Measurements from ENCODE around the gene RPL37A. TPM values are rescaled to one million over a fixed set of nuclear protein-coding genes. Genes with fewer than 3 reads are reported as not detected.

RPL37A gene
- total RNA-seq, result 1,000 to 10,000 TPM; 1,675 to 1,724 TPM

DNA sequence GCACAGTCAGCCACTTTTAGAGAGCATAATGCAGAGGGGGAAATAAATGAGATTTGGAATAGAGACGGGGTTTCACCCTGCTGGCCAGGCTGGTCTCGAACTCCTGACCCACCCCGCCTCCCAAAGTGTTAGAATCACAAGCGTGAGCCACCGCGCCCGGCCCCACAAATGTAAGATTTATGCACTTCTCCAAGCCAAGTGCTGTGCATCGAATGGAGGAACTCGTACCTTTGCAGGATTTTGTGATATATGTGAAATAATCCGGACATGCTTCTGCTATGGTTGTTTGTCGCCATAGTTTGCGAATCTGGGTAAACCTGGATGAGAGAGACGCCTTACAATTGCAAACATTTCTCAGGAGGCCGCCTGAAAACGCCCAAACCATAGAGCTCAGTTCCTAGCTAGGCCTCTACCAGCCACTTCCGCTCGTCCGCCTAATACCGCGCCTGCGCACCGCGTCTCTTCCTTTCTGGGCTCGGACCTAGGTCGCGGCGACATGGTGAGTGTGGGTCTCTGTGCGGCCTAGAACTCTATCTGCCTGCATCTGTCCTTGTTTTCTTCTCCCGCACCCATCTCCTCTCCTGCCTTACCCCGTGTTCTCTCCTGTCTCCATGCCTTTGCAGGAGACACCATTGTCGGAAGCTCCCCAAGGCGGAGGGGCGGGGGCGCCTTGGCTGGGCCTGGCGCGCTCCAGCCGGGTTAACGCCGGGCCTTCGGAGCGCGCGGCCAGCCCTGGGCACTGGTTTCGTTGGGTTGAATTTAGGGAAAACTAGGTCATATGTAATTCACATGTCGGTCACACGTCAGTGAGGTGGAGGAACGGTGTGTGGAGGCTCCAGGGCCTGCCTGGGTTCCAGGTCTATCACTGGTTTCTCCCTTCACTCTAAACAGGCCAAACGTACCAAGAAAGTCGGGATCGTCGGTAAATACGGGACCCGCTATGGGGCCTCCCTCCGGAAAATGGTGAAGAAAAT is at the start of gene RPL37A:
Gene RPL37A (plus strand): TSS at position 466 of the 974 bp plus-strand sequence. CDS start 31 bp downstream, at position 497.
- Mint-ChIP-seq H3K36me3 (peaks cover 40% of the 10 kb centered on the region), H3K27me3 (no peaks in the 10 kb centered on the region), H3K9me3 (no peaks in the 10 kb centered on the region), H3K27ac (peak within 1 kb of the TSS; percentile 94 to 98), H3K4me1 (ENCODE audit: low read depth in 2 of 2) (peaks cover 44 to 47% of the 10 kb centered on the region in 2 donors), H3K4me3 (peak within 1 kb of the TSS; percentile 91)
- ATAC-seq (peak; percentile 98 to 99), DNase-seq (ENCODE audit: low spot score) (peak; percentile 93)

DNA sequence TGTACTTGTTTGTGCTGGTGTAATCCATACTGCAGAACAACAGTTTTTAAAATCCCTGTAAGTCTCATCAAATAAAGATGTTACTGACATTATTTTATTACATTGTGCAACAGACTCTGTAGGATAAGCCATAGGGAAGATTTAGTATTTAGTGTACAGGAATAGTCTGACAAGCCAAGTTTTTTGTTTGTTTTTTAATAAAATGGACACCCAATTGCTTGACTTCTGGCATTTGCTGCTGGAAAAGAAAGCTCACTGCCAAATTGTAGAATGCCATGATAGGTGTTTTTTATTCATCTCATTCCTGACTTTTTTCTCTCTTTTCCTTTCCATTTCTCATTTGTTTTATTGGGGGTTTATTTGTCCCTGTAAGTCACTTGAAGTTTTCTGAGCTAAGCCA is 48.3 kb upstream of the RPL37A start:
- ATAC-seq (no peak), DNase-seq (ENCODE audit: low spot score) (no peak)
- H3K27me3 Mint-ChIP-seq, result no peaks in the 10 kb centered on the region
- H3K4me3 Mint-ChIP-seq, result no peak overlapping the region
- H3K4me1 Mint-ChIP-seq (ENCODE audit: low read depth in 2 of 2), result peaks cover 0 to 2% of the 10 kb centered on the region in 2 donors
- H3K36me3 Mint-ChIP-seq, result peaks cover 29% of the 10 kb centered on the region
- no peaks in the 10 kb centered on the region for H3K9me3 Mint-ChIP-seq
- no peak overlapping the region for H3K27ac Mint-ChIP-seq

DNA sequence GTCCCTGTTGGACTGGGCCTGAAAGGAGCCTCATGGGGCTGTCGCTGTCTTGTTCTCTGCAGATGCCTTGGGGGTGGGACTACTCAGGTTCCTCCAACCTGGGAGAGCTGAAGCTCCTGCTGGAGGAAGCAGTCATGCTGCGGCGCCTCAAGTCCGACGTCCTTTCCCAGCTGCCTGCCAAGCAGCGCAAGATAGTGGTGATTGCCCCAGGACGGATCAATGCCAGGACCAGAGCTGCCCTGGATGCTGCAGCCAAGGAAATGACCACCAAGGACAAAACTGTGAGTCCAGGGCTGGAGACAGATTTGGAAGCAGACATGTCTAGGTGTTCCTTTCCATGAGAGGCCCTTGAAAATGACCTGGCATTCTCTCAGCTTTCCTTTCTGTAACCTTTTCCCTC is 47.9 kb upstream of the RPL37A start:
- H3K4me1 Mint-ChIP-seq (ENCODE audit: low read depth in 2 of 2), result peaks cover 0 to 2% of the 10 kb centered on the region in 2 donors
- no peak overlapping the region for H3K27ac Mint-ChIP-seq
- no peak for DNase-seq (ENCODE audit: low spot score)
- peaks cover 33% of the 10 kb centered on the region for H3K36me3 Mint-ChIP-seq
- no peaks in the 10 kb centered on the region for H3K27me3 Mint-ChIP-seq
- H3K9me3 Mint-ChIP-seq, result no peaks in the 10 kb centered on the region
- no peak for ATAC-seq
- H3K4me3 Mint-ChIP-seq, result no peak overlapping the region

DNA sequence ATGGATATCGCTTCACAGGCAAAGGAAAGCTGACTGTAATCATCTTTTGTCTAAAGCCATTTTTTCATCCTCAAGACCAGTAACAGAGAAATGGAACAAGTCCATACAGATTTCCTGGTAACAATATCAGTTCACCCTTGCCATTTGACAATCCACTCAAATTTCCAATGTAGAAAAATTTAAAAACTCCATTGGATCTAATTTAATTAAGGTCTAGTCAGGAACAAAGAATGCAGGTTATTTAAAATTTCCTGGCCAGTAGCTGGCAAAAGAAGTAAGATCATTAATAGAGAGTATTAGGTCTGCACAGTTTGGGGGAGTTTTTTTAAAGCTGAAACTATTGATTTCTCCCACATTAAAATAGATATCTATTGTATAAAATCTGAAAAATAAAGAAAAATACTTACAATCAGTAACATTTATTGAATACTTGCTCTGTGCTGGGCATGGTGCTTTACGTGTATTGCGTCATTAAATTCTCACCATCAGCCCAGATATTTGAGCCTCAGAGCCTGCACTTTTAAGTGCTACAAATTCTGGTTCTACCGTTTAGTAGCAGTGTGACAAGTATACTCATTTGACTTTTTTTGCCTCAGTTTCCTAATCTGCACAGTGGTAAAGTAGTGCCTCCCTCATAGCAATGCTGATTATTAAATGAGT is 44.6 kb upstream of the RPL37A start:
- Mint-ChIP-seq H3K4me3 (no peak overlapping the region), H3K4me1 (ENCODE audit: low read depth in 2 of 2) (no peaks in the 10 kb centered on the region), H3K27ac (no peak overlapping the region), H3K27me3 (no peaks in the 10 kb centered on the region), H3K36me3 (peaks cover 27% of the 10 kb centered on the region), H3K9me3 (peaks cover 4% of the 10 kb centered on the region)
- no peak for ATAC-seq
- DNase-seq (ENCODE audit: low spot score), result no peak

DNA sequence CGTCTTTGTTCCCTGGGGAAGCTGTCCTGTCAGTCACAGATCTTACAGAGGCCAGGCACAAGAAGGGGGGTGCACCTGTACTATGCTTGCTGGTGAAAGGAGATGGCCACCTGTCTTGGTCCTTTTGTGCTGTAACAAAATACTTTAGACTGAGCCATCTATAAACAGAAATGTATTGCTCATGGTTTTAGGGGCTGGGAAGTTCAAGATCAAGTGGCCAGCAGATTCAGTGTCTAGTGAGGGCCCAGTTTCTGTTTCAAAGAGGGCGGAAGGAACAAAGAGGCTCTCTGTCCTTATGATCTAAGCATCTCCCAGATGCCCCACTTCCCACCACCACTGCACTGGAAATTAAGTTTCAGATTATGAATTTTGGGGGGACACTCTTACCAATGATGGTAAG is 35.5 kb upstream of the RPL37A start:
- no peaks in the 10 kb centered on the region for H3K27me3 Mint-ChIP-seq
- H3K4me3 Mint-ChIP-seq, result no peak overlapping the region
- H3K36me3 Mint-ChIP-seq, result no peaks in the 10 kb centered on the region
- peak overlapping the region in 1 of 2 donors; percentile 32 for H3K27ac Mint-ChIP-seq
- DNase-seq (ENCODE audit: low spot score) (no peak), ATAC-seq (no peak)
- no peaks in the 10 kb centered on the region for H3K4me1 Mint-ChIP-seq (ENCODE audit: low read depth in 2 of 2)
- H3K9me3 Mint-ChIP-seq, result no peaks in the 10 kb centered on the region

DNA sequence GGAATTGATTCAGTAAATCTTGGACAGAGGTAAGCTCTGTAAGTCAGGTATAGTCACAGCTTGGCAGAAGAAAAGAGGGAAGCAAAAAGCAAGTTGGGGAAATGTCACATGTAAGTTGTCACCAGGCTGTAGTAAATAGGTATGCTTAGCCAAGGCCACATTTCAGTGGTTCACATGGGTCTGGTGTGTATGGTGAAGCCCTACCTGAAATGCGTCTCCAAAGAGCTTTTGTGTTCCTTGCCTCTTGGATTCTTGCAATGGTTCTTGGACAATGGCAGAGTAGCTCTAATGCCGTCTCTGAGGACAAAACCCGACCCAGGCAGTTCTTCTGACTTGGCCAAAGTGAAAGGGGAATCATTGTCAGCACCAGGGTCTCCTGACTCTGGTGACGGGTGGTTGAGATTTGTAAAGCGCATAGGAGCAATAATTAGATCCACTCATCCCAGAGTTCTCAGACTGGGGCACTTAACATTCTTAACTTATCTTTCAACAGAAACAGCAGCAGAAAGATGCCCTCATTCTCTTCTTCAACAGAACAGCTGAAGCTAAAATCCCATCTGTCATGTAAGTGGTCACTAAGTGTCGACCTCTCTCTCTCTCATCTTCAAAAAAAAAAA is 34.4 kb upstream of the RPL37A start:
- Mint-ChIP-seq H3K9me3 (no peaks in the 10 kb centered on the region), H3K27me3 (no peaks in the 10 kb centered on the region)

DNA sequence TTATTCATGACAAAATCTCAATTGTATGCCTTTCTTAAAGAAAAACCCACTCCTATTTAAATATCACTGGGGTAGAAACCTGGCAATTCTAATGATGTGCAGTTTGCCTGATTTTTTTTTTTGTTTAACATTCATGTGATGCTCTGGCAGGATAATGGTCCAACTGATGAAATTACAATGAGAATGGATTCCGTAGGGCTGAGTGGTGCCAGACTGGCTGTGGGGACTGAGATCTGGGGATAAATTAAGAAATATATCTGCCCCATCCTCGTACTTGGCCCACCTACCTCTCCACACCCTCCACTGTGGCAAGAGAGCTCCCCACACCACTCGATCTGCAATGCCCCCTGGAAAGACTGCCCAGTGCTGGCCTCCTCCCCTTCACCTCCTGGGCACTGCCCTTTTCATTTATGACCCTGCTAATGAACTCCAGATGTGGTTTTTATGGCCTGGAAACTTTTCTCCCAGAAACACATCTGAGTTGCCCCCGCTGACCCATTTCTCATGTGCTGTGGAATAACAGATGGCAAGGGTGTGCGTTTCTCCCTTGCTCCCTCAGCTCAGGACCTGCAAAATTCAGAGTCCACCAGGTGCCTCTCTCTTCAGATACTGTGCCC is 33.0 kb upstream of the RPL37A start:
- no peak for ATAC-seq

More for the DNA sequence above, 34.4 kb upstream of the RPL37A start:
- Mint-ChIP-seq H3K36me3 (no peaks in the 10 kb centered on the region), H3K4me3 (no peak overlapping the region), H3K4me1 (ENCODE audit: low read depth in 2 of 2) (no peaks in the 10 kb centered on the region), H3K27ac (no peak overlapping the region)
- no peak for DNase-seq (ENCODE audit: low spot score)
- no peak for ATAC-seq

DNA sequence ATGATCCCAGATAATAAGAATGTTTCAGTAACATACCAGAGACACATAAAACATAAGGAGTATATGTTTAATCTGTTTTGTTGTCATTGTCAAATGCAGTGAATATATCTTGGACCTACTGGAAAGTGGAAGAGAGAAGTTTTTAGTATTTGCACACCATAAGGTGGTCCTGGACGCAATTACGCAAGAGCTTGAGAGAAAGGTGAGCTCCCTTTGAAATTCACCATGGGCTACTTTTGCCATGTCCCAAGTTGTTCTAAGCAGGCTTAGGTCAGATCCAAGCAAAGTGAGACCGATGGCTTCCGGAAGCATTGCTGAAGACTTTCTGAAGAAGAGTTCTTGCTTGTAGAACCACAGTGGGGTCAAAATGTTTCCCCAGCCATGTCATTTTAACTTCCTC is 30.8 kb upstream of the RPL37A start:
- DNase-seq (ENCODE audit: low spot score) (no peak), ATAC-seq (no peak)
- Mint-ChIP-seq H3K4me3 (no peak overlapping the region), H3K27me3 (no peaks in the 10 kb centered on the region), H3K9me3 (no peaks in the 10 kb centered on the region), H3K27ac (no peak overlapping the region), H3K36me3 (no peaks in the 10 kb centered on the region), H3K4me1 (ENCODE audit: low read depth in 2 of 2) (no peaks in the 10 kb centered on the region)

More for the DNA sequence above, 33.0 kb upstream of the RPL37A start:
- H3K9me3 Mint-ChIP-seq, result no peaks in the 10 kb centered on the region
- no peaks in the 10 kb centered on the region for H3K27me3 Mint-ChIP-seq
- no peak for DNase-seq (ENCODE audit: low spot score)
- H3K36me3 Mint-ChIP-seq, result no peaks in the 10 kb centered on the region
- H3K4me3 Mint-ChIP-seq, result no peak overlapping the region
- H3K4me1 Mint-ChIP-seq (ENCODE audit: low read depth in 2 of 2), result no peaks in the 10 kb centered on the region
- no peak overlapping the region for H3K27ac Mint-ChIP-seq

DNA sequence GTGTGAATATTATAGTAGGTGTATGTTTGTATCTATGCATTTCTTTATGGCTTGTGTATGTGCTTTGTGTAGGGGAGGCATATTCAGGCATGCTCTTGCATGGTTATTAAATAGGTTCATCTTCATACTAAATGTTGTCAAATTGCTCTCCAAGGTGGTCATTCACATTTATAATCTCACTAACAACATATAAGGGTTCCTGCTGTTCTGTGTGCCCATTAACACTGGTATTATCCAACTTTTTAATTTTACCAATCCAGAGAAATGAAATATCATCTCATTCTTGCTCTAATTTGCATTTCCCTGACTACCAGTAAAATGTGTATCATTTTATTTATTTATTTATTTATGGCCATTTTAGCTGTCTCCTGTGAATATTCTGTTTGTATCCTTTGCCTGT is 29.0 kb upstream of the RPL37A start:
- no peaks in the 10 kb centered on the region for H3K9me3 Mint-ChIP-seq

DNA sequence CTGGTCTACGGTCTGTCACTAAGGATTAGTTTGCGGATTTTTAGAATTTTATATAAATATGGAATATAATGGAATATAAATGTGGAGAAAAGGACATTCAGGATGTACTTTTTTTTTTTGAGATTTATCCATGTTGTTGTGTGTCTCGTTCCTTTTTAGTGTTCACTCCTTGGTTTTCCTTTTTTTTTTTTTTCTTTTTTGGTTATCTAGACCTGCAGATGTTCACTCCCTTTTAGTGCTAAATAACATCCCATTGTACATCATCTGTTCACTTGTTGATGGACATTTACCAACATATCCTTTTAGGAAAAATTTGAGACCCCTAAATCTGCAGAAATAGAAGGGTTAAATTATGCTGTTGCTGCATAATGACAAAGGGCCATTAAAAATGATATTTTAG is 25.5 kb upstream of the RPL37A start:
- Mint-ChIP-seq H3K4me3 (no peak overlapping the region), H3K36me3 (peaks cover 5% of the 10 kb centered on the region), H3K9me3 (no peaks in the 10 kb centered on the region), H3K27me3 (no peaks in the 10 kb centered on the region), H3K4me1 (ENCODE audit: low read depth in 2 of 2) (peaks cover 5 to 7% of the 10 kb centered on the region in 2 donors), H3K27ac (no peak overlapping the region)
- DNase-seq (ENCODE audit: low spot score), result no peak
- no peak for ATAC-seq

More for the DNA sequence above, 29.0 kb upstream of the RPL37A start:
- H3K27me3 Mint-ChIP-seq, result no peaks in the 10 kb centered on the region
- H3K4me3 Mint-ChIP-seq, result no peak overlapping the region
- DNase-seq (ENCODE audit: low spot score) (no peak), ATAC-seq (no peak)
- H3K27ac Mint-ChIP-seq, result no peak overlapping the region
- no peaks in the 10 kb centered on the region for H3K4me1 Mint-ChIP-seq (ENCODE audit: low read depth in 2 of 2)
- H3K36me3 Mint-ChIP-seq, result no peaks in the 10 kb centered on the region

DNA sequence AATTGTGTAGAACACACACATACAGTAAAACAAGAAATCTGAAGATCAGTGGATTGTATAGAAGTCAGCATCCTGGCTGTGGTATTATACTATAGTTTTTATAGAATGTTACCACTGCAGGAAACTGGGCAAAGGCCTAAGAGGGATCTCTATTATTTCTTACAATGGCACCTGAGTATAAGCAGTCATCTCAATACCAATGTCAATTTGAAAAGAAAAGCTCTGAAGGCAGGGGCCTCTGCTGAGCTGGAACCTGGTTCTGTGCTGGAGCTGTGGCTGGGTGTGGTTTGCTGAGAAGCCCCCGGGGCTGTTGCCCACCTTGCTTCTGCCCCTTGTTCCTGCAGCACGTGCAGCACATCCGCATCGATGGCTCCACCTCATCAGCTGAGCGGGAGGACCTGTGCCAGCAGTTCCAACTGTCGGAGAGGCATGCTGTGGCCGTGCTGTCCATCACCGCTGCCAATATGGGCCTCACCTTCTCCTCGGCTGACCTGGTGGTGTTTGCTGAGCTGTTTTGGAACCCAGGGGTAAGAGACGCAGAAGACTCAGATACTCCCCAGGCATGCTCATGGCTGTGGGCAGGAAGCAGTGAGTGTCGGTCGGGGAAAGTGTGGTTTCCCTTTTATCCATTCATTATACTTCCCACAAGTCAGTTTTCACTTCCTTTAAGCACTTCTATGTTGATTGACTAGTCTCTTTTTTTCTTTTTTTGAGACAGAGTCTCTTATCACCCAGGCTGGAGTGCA is 23.5 kb upstream of the RPL37A start:
- Mint-ChIP-seq H3K9me3 (no peaks in the 10 kb centered on the region), H3K27me3 (no peaks in the 10 kb centered on the region), H3K36me3 (peaks cover 5% of the 10 kb centered on the region), H3K4me1 (ENCODE audit: low read depth in 2 of 2) (peaks cover 5 to 7% of the 10 kb centered on the region in 2 donors), H3K27ac (no peak overlapping the region), H3K4me3 (no peak overlapping the region)
- peak; percentile 60 to 89 for ATAC-seq
- DNase-seq (ENCODE audit: low spot score), result no peak

DNA sequence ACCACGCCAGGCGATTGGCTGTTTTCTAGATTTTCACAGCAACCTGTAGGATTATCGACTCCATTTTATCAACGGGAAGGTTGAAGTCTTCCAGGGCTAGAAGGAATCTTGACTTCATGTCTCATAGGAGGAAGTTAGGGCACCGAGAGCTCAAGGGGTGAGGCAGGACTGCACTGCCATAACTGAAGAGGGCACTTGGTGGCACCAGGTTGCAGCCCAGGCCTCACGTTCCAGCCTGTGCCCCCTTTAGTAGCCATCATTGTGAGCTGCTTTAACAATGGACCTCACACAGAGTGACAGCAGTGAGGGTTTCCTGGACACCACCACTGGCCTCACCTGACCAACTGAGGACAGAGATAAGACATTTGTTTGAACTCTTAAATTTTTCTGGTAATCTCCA is 22.9 kb upstream of the RPL37A start:
- no peak overlapping the region for H3K27ac Mint-ChIP-seq
- ATAC-seq, result no peak
- H3K9me3 Mint-ChIP-seq, result no peaks in the 10 kb centered on the region
- no peaks in the 10 kb centered on the region for H3K27me3 Mint-ChIP-seq
- H3K36me3 Mint-ChIP-seq, result peaks cover 10% of the 10 kb centered on the region
- DNase-seq (ENCODE audit: low spot score), result no peak
- peaks cover 5 to 7% of the 10 kb centered on the region in 2 donors for H3K4me1 Mint-ChIP-seq (ENCODE audit: low read depth in 2 of 2)
- H3K4me3 Mint-ChIP-seq, result no peak overlapping the region
